Loucy (cell line): ENCODE measurements around the gene MLIP.

ENCODE experiments used
- EZH2phosphoT487 ChIP-seq: fragments of 200-600 bp; IDR thresholded peaks from 2 replicates; pipeline ENCODE4 v1.6.1; 2018; ENCODE audit warnings: antibody characterized with exemption, mild to moderate bottlenecking, moderate library complexity, borderline replicate concordance
- TF ChIP-seq, protein P1 (sequence below): fragments of 200-600 bp; sonication (generic); conservative IDR thresholded peaks from 2 replicates; pipeline ENCODE4 v1.5.1; 2014; ENCODE audit warnings: mild to moderate bottlenecking, antibody characterized with exemption, low read length

DNA sequence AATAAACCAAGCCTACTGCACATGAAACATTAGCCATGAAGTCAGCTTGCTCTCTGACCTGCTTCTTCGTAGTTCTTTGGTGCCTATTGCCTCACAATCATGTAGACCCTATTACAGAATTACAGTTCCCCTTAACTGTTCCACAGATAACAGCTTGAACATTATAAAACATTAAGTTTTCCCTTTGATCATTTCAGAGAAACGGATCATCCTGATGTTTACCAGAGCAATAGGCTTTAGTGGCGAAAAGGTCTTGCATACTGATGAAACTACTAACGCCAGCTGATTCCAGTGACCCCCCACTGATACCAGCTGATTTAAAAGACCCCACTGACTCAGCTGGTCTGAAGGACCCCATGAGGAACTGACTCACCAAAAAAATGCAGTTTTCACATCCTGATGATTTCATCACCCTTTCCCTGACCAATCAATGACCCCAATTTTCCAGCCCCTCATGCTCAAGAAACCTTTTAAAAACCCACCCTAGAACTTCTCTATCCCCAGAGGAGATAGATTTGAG is 39.4 kb upstream of the MLIP start:
- TF ChIP-seq, protein P1, sequence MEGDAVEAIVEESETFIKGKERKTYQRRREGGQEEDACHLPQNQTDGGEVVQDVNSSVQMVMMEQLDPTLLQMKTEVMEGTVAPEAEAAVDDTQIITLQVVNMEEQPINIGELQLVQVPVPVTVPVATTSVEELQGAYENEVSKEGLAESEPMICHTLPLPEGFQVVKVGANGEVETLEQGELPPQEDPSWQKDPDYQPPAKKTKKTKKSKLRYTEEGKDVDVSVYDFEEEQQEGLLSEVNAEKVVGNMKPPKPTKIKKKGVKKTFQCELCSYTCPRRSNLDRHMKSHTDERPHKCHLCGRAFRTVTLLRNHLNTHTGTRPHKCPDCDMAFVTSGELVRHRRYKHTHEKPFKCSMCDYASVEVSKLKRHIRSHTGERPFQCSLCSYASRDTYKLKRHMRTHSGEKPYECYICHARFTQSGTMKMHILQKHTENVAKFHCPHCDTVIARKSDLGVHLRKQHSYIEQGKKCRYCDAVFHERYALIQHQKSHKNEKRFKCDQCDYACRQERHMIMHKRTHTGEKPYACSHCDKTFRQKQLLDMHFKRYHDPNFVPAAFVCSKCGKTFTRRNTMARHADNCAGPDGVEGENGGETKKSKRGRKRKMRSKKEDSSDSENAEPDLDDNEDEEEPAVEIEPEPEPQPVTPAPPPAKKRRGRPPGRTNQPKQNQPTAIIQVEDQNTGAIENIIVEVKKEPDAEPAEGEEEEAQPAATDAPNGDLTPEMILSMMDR, result no peak
- TF ChIP-seq EZH2phosphoT487, result no peak
